Activated T-helper 1 cell treated with anti-CD3 and anti-CD28 coated beads, Interleukin-2, amount 50 U/mL, for 16 hours (primary cell): ENCODE data around the gene SPACA7.
"Not testable (repeated sequence)": the region's sequence is repeated elsewhere in the genome, so short reads cannot be mapped to it uniquely, and the experiment has no call there.

ENCODE experiments used
- DNase-seq, 2 donors: peaks; one replicate each; pipeline ENCODE4 v3.0.0-alpha.2; 2020; ENCODE audit warnings: low read depth in 1 of 2, low spot score in 1 of 2

The SPACA7 gene

DNA sequence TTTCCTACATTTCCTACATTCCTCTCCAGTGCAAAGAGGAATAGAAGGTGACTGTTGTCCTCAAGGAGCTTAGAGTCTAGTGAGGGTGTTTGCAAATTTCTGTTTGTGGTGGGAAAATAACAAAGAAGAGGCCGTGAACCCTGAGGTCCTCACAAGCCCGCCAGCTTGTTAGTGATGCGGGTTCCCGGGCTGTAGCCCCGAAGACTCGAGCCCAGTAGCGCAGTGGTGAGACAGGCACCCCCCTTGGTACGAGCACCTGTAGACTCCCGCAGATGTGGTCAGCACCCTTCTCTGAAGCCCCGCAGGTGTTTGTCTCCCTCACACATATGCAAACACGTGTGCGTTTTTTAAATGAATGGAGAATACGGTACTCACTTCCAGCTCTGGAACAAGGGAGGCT, 26.5 kb upstream of the SPACA7 start:
- DNase-seq: no peak

DNA sequence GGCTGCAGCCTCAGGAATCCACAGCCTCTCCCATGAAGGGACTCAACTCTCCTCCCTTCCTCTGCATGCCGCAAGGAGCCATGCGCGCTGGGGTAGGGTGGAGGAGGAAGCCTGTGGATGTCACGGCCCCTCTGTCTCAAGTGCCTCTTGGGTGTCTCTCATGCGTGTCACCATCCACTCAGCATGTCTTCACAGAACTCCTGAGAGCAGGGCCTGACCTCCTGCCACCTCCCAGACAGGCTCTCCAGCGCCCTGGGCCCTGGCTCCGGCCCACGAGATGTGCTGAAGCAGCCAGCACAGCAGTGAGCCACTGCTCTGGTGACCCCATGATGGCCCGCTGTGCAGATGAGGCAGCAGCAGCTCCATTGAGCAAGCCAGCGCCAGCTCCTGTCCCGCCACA, 25.9 kb upstream of the SPACA7 start:
- DNase-seq: no peak

DNA sequence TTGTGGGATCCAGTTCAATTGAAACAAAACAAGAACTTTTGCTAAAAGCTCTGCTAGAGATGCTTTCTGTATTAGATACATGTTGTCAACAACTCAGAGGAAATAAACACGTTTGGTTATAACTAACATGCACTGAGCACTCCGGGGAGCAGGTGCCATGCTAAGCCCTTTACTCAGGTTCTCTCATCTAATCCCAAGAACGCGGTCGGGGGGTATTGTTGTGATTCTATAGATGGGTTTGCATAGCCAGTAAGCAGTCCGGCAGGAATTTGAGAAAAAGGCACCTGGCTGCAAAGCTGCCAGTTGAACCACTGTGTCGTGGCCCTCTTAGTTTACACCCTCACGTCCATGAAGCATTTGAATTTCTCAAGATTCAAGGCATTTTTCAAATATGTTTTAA, 24.3 kb upstream of the SPACA7 start:
- DNase-seq: no peak

DNA sequence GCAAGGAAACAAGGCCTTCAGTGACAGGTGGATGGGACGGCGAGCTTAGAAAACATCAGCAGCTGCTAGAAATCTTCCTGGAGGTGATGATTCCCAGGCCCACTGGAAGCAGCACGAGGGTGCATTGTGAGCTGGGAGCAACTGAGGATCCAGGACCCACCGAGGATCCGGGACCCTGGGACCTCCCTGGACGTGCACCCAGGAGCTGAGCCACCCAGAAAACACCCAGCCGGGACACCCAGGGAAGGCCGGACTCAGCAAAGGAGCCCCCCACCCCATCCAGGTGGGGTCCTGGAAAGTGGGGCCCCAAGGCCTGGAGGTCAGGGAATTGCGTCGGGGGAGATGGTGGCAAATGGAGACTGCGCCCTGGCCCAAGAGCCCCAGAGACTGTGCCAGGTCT, 22.3 kb upstream of the SPACA7 start:
- no peak for DNase-seq

DNA sequence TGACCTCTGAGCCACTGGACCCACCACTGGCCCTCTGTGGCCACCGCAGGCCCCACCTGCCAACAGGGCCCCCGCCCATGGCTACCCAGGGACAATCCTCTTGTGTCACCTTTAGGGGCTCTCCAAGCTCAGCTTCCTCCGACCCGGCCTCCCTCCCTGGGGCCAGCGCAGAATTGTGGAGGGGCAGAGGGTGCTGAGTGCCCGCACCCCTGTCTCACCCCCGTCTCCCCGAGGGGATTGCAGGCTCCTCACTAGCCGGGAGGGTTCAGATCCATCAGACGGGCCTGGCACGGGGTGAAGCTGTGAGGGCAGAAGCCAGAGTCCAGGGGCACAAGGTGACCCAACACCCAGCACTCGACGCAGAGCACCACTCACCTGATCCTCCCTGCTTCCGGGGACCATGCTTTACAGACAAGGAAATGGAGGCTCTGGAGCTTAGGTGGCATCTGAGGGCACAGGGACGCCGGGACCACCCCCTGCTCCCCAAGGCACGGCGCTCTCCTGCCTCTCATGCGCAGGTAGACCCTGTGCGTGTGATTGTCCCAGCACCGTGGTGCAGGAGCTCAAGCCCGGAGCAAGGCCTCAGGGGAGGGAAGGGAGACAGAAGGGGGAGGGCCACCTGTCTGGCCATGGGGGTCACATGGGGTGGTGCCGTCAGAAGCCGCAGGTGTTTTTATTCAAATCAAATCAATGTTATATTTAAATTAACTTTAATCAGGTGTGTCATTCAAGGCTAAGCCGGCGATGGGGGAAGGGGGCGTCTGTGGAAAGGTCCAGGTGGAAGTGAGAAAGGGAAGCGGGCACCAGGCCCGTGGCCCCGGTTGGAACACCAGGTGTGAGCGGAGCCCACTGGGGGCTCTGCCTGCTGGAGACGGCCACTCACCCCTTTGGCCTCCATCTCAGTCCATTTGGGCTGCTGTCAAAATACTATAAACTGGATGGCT, 21.6 kb upstream of the SPACA7 start:
- DNase-seq: no peak

DNA sequence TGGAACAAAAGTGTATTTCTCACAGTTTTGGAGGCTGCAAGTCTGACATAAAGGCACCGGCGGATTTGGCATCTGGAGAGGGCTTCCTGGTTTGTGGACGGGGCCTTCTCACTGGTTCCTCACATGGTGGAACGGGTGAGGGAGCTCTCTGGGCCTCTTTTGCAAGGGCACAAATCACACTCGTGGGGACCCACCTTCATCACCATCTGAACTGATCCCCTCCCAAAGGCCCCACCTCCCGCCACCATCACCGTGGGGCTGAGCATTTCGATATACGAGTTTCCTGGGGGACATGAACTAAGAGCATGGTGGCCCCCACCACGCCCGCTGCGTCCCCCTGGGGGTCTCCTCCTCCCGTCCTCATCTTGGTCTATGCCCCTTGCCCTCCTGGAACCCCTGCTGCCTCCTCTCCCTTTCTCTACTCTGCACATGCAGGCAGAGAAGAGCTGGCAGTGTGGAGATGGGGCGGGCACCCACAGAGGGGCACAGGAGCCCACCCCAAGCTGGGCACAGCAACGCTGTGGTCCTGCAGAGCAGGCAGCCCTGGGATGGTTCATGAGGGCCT, 20.8 kb upstream of the SPACA7 start:
- DNase-seq: no peak

DNA sequence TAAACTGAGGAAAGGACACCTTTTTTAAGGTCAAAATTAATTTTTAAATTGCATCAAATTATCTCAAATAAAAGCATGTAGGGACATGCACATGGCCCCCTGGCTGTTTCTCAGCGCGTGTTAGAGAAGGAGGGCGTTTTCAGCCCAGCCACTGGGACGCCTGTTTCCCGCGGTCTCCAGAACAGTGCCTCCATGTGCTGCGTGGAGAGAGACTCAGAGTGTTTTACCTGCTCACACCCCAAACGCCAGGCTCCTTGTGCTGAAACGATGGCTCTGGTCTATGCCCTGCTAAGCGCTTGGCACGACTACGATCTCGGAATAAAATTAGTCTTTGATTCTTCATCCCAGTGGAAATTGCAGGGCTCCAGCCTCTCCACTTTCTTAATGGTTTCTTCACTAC, 20.0 kb upstream of the SPACA7 start:
- DNase-seq: no peak

DNA sequence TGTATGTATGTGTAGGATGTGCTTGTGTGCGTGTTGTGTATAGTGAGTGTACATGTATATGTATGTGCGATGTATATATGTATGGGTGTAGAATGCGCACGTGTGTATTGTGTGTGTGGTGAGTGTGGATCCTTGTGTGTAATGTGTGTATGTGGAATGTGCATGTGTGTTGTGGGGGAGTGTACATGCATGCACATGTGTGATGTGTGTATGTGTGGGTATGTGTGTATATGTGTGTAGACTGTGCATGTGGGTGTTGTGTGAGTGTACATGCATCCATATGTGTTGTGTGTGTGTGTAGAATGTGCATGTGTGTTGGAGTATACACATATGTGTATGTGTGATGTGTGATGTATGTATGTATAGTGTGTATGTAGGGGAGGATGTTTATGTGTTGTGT, 18.0 kb upstream of the SPACA7 start:
- DNase-seq: no peak

DNA sequence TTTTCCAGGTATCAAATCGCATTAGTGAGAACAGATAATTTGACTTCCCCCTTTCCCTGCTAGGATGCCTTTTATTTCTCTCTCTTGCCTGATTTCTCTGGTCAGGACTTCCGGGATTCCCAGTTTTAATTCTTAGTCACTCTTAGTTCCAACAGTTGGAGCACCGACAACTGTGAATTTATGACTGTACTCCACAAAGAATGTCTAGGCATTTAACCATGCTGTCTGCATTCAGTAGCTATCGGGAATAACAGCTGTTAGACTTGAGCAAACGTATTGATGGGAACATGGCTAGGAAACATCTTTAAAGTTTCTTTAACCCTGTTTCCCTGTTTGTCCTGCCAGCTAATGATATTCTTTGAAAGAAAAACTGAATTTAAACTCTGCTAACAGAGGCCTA, 14.1 kb upstream of the SPACA7 start:
- no peak for DNase-seq

DNA sequence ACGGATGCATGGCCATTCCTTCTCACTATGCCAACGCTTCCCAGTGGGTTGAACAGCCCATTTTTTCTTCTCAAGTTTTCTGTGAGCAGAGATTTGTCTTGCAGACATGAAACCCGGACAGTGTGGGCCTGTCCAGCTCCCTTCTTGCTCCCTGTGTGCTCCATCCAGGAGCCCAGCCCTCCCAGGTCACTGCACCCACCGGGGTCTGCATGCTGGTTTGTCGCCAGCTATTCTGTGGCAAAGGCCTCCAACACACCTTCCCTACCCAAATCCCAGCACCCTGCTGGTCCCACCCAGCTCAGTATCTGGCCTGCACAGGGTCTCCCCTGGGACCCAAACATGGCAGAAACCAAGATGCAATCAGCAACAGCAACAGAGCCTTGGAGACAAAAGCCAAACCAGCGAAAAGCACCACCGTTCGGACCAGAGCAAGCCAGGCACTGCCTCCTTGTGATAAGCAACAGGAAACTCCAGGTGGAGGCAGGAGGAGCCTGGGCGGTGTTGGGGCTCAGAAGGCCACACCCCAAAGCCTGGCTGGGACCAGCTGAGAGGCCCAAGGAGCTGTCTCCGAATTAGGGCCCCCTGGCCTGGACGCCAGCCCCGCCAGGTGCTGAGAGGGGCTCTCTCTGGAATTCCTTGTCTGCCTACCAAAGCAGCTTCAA, 12.2 kb upstream of the SPACA7 start:
- no peak for DNase-seq

DNA sequence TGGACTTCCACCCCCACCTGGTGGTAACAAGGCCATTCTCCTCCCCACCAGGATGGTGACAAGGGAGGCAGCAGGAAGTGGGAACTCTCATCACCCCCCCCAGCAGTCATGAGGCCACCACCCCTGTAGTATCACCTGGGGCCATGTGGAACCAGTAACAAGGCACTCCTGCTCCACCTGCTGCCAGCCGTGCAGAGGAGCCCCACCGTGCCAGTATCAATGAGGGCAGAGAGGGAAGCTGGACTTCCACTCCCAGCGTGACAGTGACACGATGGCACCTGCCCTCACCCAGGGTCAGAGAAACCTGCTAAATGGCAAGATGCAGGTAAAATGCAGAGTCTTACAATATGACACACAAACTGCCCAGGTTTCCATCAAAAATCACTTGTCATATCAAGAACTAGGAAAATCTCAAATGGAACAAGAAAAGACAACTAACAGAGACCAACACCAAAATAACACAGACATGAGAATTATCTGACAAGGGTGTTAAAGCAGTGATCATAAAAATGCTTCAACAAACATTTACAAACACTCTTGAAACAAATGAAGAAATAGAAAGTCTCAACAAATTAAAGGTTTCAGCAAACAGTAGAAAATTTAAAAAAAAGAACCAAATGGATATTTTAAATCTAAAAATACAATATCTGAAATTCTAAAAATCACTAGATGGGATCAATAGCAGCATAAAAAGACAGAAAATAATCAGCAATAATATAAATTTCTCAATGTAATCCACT, 9.1 kb upstream of the SPACA7 start:
- no peak for DNase-seq

DNA sequence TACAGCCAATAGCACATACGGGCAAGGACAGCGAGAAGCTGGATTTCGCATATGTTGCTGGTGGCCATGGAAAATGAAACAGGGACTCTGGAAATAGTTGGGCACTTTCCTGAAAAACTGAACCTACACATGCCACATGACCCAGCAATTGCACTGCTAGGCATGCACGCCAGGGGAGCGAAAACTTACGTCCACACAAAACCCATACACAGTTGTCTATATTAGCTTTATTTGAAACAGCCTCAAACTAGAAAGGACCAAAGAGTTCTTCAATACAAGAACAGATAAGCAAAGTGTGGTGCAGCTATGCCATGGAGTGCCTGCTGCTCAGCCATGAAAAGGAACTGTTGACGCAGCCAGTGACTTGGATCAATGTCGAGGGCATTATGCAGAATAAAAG, 7.3 kb upstream of the SPACA7 start:
- no peak for DNase-seq

DNA sequence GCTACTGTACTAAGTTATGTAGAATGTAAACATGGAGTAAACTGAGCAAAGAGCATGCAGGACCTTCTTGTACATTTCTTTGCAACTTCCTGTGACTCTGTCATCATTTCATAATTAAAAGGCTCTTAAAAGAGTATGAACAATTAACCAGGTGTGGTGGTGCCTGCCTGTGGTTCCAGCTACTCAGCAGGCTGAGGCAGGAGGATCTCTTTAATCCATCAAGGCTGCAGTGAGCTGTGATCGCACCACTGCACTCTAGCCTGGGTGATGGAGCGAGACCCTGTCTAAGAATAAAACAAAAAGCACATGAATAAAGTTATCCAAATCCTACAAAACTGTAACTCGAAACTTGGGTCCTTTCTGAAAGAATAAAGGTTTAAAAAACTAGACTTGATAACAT, 5.8 kb upstream of the SPACA7 start:
- no peak for DNase-seq

DNA sequence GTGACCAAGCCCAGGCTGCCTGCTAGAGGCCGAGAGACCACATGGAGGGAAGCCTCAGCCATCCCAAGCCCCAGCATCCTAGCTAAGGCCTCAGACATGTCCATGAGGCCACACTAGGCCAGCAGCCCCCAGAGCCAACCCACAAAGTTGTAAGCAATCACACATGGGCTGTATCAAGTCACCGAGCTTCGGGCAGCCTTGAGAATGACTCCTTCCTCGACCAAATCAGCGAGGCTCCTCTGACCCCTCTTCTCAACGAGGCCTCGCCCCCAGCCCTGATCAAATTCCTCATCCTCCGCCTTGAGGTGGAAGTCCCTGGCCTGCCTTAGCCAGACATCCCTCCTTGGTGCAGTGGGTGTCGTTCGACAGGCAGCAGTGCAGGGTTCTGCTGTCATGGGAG, 1.9 kb upstream of the SPACA7 start:
- DNase-seq: no peak

DNA sequence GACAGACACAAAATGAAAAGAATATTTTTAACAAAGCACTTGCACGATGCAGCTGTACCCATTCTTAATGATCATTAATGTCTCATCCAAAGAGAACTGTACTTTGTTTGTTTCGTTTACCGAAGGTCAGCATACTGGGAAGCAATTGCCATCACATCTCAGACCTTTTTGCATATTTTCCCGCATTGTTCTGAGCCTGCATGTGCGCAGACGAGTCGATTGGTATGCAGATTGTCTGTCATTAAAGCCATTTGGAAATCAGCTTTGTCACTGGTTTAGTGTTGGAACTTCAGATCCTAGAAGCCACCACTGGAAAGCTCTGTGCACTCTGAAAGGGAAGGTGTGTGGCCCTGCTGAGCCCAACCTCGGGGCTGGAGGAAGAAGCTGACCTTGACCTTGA, 15.6 kb downstream of the SPACA7 start:
- no peak for DNase-seq

DNA sequence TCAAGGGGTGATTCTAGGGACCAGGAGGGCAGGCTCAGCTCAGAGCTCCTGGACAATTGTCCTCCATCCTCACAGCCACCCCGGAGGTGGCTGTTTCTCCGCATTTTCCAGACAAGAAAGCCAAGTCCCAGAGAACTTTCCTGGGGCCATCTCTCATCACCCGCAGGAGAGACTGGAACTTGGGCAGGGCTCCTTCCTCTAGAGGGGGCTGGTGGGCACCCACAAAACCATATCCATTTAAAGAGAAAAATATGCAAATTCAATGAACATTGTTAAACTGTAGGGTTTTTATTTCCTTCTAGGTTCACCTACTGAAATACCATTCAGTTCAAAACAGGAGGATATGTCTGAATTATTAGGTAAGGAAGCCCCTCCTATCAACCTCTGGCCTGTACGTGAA, 16.6 kb downstream of the SPACA7 start:
- DNase-seq: no peak

DNA sequence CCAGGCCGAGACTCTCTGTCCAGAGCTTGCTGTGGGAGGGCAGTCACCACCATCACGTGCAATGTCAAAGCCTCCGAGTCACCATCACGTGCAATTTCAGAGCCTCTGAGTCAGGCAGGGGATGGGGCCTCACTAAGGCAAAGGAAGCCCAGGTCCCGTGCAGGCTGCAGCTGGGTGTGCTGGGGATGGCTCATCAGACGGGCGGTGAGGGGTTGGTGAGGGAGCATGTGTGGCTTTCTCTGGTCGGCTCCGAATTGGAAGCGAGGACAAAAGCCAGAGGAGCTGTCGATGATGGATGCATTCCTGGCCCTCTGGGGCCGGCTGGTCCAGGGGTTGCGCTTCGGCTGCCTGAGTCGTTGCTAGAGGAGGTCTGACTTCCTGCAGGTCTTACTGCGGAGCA, 18.9 kb downstream of the SPACA7 start:
- DNase-seq: not testable (repeated sequence)

DNA sequence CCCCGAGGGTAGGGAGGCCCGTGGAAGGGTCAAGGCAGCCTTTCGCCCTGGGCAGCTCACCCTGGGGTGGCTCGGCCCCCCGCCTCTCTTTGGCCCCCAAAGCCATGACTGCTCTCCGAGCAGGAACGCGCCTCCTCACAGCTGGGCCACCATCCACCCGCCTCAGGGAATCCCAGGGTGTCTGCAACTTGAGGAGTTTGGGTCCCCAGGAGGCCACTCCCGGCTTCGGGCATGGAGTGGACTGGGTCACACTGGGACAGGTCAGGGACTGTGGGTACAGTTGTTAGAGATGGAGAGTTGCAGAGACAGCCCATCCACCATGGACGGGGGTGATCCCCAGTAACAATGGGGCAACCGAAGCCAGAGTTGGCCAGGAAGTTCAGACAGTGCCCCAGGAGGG, 19.8 kb downstream of the SPACA7 start:
- not testable (repeated sequence) for DNase-seq

DNA sequence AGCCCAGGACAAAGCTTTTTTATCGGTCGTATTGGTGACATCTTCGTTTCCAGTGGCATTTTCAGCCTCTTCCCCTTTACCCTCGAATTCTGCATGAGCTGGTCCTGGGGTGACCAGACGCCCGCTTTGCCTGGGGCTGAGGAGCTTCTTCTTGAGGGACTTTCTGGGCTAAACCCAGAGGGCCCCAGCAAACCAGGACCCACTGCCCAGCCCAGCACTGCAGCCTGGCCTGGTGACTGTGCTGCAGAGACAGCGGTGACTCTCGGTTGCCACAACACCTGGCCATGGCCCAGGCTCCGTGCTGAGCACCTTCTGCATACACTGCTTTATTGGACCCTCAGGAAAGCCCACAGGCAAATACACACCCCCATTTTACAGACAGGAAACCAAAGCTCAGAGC, 21.0 kb downstream of the SPACA7 start:
- DNase-seq: no peak

DNA sequence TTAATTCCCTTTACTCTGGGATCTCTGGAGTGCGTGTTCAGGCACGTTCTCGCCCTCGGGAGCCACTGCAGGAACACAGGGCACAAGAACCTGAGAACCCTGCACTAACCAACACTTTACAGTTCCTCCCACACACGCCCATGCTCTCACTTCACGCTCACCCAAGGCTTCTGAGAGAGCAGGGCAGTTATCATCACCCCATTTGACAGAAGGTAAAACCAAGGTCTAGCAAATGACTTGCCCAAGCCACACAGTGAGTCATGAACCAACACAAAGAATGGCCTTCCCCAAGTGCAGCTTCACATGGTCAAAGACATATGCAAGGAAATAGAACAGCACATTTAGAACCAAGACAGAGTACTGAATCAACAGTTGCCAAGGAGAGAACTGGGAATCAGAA, 22.2 kb downstream of the SPACA7 start:
- DNase-seq: not testable (repeated sequence)

DNA sequence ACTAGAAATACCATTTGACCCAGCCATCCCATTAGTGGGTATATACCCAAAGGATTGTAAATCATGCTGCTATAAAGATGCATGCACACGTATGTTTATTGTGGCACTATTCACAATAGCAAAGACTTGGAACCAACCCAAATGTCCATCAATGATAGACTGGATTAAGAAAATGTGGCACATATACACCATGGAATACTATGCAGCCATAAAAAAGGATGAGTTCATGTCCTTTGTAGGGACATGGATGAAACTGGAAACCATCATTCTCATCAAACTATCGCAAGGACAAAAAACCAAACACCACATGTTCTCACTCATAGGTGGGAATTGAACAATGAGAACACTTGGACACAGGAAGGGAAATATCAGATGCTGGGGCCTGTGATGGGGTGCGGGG, 33.7 kb downstream of the SPACA7 start:
- not testable (repeated sequence) for DNase-seq

DNA sequence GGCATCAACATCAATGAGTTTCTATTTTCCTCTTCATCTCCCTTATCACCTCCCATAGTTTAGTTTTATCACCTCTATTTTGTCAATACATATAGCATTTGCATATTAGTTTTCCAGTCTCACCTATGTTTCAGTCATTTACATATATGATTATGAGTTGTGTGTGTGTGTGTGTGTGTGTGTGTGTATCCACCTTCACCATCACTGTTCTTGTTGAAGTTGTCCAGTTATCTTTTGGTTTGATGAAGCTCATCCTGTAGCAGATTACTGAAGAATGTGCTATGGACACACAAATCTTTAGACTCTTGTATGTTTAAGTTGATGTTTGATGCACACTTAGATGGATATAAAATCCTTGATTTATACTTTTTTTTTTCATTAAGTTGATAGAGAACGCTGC, 40.5 kb downstream of the SPACA7 start:
- no peak for DNase-seq
